Suprapubic skin (tissue), 4 donors: ENCODE data around the gene CHD1L.

ENCODE experiments used
- EP300 ChIP-seq: sonication (generic); formaldehyde crosslinking; IDR thresholded peaks from one replicate; pipeline ENCODE4 v1.6.1; 2017; ENCODE audit warnings: antibody characterized with exemption
- POLR2A ChIP-seq, 2 donors: fragments of 450-650 bp; IDR thresholded peaks; one replicate each; pipeline ENCODE4 v1.6.1; 2017; ENCODE audit warnings: antibody characterized with exemption in 2 of 2, mild to moderate bottlenecking in 2 of 2, moderate library complexity in 2 of 2
- POLR2AphosphoS5 ChIP-seq, 3 donors: sonication (generic); formaldehyde crosslinking; IDR thresholded peaks; one replicate each; pipeline ENCODE4 v1.6.1; 2017; ENCODE audit warnings: antibody characterized with exemption in 3 of 3
- TF ChIP-seq, protein P1 (sequence below), 2 donors: fragments of 200-600 bp in 1 of 2; fragments of 450-650 bp in 1 of 2; sonication (generic) in 1 of 2; IDR thresholded peaks; one replicate each; pipeline ENCODE4 v1.5.1; 2016 to 2019; ENCODE audit warnings: antibody characterized with exemption in 2 of 2, mild to moderate bottlenecking in 1 of 2, moderate library complexity in 1 of 2

DNA sequence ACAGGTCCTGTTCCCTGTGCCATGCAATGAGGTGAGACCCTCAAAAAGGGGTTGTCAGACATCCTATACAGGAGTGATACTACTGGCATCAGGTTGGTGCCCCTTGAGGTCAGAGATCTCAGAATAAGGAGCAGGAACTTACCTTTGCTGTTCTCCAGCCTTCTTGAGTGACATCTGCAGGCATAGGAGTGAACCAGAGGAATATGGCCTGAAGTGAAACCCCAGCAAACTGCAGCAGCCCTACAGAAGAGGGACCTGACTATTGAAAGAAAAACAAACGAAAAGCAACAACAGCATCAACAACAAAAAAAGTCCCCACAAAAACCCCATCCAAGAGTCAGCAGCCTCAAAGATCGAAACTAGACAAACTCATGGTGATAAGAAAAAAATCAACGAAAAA lies 74.5 kb downstream of the CHD1L start:
- TF ChIP-seq, protein P1, sequence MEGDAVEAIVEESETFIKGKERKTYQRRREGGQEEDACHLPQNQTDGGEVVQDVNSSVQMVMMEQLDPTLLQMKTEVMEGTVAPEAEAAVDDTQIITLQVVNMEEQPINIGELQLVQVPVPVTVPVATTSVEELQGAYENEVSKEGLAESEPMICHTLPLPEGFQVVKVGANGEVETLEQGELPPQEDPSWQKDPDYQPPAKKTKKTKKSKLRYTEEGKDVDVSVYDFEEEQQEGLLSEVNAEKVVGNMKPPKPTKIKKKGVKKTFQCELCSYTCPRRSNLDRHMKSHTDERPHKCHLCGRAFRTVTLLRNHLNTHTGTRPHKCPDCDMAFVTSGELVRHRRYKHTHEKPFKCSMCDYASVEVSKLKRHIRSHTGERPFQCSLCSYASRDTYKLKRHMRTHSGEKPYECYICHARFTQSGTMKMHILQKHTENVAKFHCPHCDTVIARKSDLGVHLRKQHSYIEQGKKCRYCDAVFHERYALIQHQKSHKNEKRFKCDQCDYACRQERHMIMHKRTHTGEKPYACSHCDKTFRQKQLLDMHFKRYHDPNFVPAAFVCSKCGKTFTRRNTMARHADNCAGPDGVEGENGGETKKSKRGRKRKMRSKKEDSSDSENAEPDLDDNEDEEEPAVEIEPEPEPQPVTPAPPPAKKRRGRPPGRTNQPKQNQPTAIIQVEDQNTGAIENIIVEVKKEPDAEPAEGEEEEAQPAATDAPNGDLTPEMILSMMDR (IDR thresholded peaks at IDR 0.05) = no peak
- TF ChIP-seq POLR2AphosphoS5 (IDR thresholded peaks at IDR 0.05) (no peak), POLR2A (IDR thresholded peaks at IDR 0.05) (no peak), EP300 (no peak)
